NCI-H1092 (cell line): ENCODE measurements around the gene CMTR1.
A peak's percentile ranks its signal among the peaks of the same experiment; 100 is the strongest.
"Not testable (repeated sequence)": the region's sequence is repeated elsewhere in the genome, so short reads cannot be mapped to it uniquely, and the experiment has no call there.

Experiments
- DNase-seq: peaks from one replicate; lab custom pipeline; 2025; lab: John Stamatoyannopoulos, UW

CMTR1 gene, protein sequence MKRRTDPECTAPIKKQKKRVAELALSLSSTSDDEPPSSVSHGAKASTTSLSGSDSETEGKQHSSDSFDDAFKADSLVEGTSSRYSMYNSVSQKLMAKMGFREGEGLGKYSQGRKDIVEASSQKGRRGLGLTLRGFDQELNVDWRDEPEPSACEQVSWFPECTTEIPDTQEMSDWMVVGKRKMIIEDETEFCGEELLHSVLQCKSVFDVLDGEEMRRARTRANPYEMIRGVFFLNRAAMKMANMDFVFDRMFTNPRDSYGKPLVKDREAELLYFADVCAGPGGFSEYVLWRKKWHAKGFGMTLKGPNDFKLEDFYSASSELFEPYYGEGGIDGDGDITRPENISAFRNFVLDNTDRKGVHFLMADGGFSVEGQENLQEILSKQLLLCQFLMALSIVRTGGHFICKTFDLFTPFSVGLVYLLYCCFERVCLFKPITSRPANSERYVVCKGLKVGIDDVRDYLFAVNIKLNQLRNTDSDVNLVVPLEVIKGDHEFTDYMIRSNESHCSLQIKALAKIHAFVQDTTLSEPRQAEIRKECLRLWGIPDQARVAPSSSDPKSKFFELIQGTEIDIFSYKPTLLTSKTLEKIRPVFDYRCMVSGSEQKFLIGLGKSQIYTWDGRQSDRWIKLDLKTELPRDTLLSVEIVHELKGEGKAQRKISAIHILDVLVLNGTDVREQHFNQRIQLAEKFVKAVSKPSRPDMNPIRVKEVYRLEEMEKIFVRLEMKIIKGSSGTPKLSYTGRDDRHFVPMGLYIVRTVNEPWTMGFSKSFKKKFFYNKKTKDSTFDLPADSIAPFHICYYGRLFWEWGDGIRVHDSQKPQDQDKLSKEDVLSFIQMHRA

DNA sequence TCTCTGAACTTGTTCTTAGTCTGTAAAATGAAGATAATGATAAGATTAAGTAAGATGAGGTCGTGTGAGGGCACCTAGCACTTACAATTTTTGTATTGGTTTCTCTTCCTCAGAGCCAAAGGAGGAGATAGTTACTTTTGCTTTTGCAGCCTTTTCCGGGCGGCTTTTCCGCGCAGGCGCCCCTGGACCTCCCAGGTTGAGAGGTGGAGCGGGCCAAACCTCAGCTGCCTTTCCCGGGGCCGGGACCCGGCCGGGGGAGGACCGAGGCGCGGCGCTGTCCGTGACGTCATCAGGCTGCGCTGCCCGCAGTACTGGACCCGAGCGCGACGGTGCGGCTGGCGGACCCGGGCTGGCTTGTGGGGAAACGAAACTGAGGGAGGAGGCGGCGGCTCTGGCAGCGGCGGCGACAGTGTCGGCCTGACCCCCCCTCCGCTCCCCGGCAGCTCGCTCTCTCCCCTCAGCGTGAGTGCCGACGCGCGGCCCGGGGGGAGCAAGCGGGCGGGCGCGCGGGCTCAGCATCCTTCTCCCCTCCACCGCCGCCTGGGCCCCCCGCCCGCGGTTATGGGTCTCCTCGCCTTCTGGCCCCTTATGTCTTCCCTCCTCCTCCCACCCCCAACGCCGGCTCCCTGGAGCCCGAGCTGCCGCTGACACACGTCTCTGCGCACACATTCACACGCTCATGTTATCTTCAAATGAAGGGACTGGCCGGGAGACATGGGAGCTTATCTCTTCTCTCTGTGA lies at the start of gene CMTR1:
CMTR1 (plus strand) TSS at position 306 of the 741 bp plus-strand sequence. CDS start 2,409 bp downstream, outside the sequence.
- DNase-seq, result peak; percentile 58

DNA sequence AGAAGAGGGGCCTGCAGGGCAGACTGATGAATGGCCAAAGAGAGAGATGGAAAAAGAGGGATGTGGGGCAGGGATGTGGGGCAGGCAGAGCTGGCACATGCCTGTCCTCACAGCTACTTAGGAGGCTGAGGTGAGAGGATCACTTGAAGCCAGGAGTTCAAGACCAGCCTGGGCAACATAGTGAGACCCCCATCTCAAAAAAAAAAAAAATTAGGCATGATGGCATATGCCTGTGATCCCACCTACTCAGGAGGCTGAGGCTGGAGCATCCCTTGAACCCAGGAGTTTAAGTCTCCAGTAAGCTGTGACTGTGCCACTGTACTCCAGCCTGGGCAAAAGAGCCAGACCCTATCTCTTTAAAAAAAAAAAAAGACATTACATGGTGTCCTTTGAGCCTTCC lies 44.4 kb upstream of the CMTR1 start:
- no peak for DNase-seq

DNA sequence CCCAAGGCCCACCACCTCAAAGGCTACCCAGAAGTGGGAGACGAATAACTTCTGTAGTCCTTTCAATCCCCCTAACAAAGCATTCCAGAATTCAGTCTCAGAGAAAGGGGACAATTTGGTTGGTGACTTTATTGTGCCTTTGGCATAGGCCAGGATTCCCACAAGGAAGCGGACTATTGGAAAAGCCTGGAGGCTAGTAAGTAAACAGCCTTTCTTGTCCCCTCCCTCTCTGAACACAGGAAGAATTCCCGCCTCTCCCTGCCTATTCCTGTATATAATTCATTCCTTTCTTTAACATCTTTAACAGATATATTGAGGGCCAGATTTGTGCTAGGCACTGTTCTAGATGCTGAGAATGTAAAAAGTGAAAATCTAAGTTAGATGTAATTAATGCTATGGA lies 43.2 kb upstream of the CMTR1 start:
- DNase-seq, result no peak

DNA sequence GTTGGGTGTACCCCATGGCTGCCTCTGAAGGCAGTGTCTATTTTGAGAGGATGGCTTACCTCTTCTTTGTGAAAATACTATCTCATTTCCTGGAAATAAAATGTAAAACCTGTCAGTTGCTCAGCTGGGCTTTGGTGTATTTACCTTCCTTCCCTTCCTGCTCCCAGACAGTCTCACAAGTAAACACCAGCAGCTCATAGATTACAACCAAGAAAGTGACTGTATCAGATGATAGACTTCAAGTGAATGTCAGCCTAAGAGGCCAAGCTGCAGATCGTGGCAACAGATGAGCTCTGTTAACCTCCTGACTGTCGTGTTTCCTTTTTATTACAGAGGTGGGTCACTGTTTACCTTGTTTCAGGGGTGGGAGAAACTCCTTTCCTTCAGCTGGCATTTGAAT lies 41.9 kb upstream of the CMTR1 start:
- no peak for DNase-seq

DNA sequence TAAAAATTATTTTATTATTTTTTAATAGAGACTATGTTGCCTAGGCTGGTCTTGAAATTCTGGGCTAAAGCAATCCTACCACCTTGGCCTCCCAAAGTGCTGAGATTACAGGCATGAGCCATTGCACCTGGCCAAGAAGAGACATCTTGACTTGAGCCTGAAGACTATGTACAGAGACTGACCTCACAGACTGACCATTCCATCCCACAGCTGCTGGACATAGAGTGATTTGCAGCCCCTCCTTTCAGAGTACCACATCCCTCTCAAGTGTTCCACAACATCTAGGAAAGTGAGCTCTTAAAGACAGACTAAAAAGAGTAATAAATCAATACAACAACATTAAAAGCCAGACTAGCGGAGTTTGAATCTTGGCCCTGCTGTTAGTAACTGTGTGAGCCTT lies 40.2 kb upstream of the CMTR1 start:
- DNase-seq, result no peak

DNA sequence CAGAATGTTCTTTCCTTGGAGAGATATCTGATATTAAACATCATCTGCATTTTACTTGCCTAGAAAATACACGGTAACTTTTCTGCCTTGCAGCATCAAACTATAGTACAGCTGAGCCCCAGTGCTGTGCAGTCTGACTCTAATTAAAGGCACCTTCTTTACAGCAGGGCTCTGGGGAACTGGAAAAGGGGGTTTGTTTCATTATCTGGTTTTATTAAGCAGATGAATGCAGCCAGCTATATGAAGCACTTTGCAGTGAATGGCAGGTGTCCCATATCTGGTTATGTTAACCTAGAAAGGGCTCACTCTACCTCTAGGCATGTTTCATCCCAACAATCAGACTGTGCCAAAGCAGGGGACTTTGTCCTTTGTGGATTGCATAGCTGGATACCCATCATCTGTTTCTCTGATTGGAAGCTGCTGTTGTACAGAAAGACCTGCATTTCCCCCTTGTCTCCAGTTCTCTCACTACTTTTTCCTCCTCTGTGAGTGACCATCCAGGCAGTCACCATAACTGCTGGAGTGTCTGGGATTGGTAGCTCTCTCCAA lies 39.6 kb upstream of the CMTR1 start:
- DNase-seq, result no peak

DNA sequence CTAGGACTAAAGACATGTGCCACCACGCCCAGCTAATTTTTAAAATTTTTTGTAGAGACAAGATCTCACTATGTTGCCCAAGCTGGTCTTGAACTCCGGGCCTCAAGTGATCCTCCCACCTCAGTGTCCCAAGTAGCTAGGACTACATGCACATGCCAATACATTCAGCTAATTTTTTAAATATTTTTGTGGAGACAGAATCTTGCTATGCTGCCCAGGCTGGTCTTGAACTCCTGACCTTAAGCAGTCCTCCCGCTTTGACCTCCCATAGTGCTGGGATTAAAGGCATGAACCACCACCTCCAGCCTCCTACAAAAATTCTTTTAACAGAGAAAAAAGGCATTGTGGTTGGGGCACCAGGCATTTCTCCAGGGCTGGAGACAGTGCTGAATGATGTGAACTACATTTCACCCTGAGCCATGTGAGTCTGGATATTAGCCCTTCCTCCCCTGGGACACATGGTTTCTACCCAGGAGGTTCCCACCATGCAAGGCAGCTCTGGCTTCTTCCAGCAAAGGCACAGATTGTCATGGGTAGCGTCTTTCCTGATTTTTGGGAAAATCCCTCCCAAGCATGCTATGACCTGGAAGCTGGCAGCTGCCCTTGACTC lies 36.3 kb upstream of the CMTR1 start:
- no peak for DNase-seq

DNA sequence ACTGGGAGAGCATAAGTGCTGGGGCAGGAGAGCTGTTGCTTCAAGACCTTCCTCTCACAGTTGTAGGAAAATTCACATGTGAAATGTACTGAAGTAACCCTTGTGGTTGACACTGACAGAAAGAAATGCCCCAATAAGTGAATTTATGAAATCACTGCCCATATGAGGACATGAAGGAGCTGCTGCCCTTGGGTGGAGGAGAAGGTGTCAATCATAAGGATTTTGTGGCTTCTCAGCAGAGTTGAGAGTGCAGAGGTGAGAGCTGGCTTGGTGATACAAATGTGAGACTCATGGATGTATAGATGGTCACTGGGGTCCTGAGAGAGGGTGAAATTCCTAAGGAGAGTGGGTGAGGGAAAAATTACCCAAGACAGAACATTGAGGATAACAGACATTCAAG lies 33.9 kb upstream of the CMTR1 start:
- no peak for DNase-seq

DNA sequence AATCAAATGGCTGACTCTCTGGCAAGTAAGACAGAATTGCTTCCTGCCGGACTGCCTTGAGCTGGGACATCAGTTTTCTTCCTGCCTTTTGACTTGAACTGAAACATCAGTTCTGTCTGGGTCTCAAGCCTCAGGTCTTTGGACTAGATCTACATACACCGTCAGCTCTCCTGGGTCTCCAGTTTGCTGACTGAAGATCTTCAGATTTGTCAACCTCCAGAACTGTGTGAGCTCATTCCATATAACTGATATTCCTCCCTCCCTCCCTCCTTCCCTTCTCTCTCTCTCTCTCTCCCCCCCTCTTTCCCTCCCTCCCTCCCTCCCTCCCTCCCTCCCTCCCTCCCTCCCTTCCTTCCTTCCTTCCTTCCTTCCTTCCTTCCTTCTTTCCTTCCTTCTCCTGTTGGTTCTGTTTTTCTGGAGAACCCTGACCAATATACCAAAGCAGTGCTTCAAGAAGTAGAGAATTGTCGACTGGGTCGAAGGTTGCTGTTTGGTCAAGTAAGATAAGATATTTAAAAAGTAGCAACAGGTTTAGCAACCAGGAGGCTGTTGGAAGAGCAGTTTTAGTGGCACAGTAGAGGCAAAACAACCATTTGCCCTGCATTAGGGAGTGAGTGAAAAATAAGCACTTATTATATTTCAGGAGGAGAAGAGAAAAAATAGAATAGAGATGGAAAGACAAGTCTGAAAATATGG lies 33.1 kb upstream of the CMTR1 start:
- DNase-seq, result no peak

DNA sequence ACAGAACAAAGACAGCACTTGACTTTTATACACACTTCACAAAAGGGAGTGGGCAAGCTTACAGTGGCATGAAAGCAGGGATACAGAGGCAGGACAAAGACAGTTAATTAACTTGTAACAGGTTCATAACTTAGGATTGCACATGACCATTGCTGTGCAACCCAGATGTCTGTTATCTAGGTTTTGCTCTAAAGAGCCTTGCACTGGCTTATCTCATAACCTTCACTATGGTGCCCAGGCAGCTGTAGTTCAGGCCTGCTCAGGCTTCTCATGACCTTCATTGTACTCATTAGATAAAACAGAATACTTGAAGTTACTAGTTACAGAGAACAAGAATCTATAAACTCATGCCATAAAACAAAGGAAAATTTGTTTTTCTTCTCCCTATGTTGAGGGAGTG lies 31.4 kb upstream of the CMTR1 start:
- DNase-seq, result not testable (repeated sequence)

DNA sequence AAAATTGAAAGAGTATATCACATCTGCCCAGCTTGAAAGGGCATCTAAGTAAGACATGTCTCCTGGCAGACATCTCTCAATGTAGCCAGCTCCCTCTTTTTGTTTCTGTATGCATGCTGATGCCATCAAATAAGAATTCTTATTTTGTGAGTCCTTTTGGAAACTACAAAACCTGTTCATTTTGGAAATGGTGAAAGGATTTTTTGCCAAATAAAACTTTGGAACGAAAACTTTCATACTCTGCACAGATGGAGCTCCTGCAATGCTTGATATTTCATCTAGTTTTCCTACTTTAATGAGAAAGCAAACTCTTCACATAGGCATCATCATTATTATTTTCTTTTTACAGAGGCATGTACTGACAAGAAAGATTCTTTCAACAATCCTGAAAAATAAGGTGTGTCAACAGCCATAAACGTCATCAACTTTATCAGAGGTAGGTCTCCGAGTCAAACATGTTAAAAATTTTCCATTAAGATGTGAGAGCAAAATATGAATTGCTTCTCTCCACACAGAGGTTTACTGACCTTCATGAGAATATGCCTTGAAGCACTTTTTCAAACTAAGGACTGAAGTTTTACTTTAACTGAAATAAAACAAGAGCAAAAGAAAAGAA lies 26.2 kb upstream of the CMTR1 start:
- DNase-seq, result no peak

DNA sequence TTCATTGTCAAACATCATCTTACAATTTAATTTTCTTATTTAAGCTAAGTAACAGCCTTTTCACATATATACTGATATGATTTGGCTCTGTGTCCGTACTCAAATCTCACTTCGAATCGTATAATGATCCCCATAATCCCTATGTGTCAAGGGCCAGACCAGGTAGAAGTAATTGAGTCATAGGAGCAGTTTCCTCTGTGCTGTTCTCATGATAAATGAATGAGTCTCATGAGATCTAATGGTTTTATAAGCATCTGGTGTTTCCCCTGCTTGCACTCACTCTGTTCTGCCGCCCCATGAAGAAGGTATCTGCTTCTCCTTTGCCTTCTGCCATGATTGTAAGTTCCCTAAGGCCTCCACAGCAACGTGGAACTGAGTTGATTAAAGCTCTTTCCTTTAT lies 25.1 kb upstream of the CMTR1 start:
- DNase-seq, result no peak

DNA sequence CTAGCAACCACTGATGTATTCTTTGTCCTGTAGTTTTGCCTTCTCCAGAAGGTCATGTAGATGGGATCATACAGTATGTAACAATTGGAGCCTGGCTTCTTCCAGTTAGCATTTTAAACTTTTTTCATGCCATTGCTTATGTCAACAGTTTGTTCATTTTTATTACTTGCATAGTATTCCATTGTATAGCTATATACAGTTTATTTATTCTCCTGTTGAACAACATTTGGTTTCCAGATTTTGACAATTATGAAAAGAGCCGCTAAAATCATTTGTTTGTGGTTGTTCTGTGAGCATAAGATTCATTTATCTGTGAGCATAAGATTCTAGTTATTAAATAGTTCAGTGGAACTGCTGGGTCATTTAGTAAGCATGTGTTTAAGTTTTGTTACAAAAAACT lies 23.5 kb upstream of the CMTR1 start:
- DNase-seq, result no peak

DNA sequence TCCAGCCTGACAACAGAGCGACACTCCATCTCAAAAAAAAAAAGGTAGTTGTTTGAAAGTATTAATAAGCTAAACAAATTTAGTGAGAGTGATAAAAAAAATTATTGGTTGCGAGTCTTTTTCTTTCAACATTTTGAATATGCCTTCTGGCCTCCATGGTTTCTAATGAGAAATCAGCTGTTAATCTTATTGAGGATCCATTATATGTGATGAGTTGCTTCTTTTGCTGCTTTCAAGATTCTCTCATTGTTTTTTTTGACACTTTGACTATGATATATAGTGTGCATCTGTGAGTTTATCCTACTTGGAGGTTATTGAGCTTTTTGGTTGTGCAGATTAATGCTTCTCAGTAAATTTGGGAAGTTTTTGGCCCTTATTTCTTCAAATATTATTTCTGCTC lies 15.6 kb upstream of the CMTR1 start:
- DNase-seq, result no peak

DNA sequence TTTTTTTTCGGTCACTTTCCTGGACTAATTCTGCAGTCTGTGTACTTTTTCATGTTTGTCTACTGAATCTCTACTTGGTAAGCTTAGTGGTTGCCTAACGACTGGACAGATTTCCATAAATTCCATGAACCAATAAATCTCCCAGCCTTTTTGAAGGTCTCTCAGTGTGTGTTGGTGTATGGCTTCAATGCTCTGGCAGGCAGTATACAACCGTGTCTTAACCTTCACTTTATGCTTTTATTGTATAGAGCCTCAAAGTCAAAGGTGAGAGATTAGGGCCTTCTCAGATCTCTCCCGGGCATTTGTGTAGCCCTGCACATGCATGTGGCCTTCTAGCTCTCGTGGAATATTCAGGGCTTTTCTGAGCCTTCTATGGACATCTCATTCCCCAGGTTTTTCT lies 14.3 kb upstream of the CMTR1 start:
- DNase-seq, result no peak

DNA sequence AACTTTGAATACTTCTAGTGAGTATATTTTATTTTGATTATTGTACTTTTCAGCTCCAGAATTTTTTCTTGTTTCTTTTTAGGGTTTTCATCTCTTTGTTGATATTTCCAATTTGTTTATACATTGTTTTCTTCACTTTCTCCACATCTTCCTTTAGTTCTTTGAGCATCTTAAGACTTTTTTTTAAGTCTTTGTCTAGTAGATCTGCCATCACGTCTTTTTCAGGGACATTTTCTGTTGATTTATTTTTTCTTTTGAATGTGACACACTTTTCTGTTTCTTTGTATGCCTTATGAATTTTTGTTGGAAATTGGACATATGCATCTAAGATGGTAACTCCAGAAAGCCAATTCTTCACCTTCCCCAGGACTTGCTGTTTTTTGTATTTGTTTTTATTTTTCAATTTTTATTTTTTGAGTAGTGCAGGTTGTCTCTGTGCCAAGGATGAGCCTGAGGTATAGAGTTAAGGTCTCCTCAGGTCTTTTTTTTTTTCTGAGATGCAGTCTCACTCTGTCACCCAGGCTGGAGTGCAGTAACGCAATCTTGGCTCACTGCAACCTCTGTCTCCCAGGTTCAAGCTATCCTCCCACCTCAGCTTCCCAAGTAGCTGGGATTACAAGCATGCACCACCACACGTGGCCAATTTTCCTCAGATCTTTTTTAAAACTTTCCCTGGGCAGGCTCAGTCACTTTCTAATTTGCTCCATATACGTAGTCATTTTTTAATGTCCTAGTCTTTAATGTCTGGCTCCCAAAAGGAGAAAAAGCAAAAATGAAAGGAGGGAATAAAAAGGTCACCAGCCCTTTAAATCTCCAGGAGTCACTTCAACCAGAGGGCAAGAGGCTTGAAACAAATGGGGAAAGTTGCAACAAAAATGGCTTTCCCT lies 6.7 kb upstream of the CMTR1 start:
- DNase-seq, result no peak

DNA sequence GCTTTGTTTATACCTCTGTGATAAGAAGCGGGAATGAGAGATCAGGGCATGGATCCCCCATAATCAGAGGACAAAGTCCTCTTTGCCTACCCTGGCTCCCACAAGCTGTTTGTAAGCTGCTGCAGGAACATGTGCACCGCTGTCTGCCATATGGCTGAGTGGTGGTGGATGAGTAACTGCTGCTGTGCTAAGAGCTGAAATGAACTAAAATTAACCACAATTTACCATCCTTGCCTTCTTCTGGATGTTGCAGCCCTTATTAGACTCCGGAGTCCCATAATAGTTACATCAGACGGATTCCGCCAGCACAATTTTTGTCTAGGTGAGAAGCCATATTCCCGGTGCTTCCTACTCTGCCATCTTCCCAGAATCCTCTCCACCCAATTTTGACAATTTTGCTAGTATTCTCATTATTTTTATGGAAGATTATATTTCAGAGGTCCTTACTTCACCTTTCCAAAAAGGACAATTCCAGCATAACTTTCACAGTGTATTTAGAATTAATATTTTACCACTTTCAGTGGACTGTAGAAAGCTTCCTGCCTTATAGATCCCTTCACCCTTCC lies 6.0 kb upstream of the CMTR1 start:
- DNase-seq, result no peak

DNA sequence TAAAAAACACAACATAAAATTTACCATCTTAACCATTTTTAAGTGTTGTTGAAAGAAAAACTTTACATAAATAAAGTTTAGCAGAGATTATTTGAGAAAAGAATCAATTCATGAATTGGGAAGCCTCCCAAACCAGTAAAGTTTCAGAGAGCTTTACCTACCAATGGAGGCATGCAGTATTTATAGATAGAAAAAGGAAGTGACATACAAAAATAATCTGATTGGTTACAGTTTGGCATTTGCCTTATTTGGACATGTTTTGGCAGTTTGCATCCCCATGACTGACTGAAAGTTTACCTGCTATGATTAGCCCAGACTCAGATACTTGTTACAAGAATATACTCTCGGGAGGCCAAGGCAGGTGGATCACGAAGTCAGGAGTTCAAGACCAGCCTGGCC lies 3.7 kb upstream of the CMTR1 start:
- no peak for DNase-seq

DNA sequence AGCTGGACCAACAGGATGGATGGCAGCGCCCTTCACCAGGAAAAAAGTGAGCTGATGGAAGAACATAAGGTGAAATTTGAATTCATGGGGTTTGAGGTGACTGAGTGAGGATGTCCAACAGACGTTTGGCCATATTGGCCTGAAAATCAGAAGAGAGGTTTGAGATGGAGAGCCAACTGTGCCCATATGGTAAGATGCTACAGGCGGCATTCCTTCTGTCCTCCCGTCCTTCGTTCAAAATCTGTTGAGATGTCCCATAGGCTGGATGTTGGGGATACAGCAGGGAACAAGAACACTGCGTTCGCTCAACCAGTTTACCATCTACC lies 468 bp upstream of the CMTR1 start:
- DNase-seq, result no peak
